ENCODE measurements around the gene CD2AP.

CD2AP gene

DNA sequence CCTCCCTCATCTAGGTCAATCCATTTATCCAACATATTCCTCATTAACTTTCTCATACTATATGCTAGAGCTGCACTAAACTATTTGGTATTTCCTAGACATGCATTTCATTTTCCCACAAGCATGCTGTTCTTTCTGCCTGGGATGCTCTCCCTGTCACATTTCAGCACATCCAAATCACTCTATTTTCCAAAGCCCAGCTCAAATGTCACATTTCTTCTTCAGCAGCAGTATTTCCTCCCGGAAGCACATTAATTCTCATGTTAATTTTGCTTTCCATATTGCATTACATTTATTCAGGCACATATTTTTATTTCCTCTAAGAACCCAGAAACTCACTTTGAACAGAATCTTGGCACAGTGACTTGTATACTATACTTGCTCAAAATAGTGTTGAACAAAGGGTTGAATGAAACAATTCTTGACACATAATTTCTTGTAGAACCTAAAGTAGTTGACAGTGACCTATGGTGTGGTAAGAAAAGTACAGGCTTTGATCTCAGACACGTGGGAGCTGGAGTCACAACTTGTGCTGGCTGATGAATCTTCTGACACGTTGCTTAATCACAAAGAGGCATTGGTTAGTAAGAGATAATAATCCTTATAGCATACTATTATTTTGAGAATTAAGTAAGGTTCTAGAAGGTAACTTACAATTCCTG, 30.8 kb upstream of the CD2AP start:
- H2AK5ac ChIP-seq (ENCODE audit: low read length) = no peak overlapping the region
- no peak overlapping the region for H3K4me3 ChIP-seq (ENCODE audit: low read length)
- no peak overlapping the region for H3K4ac ChIP-seq (ENCODE audit: low read depth, low read length)
- H3K9ac ChIP-seq (ENCODE audit: low read length) = no peak overlapping the region
- H4K8ac ChIP-seq (ENCODE audit: low read depth, low read length) = no peak overlapping the region
- H3K56ac ChIP-seq (ENCODE audit: low read length) = no peak overlapping the region
- H2BK5ac ChIP-seq (ENCODE audit: low read length) = no peak overlapping the region
- H3K79me1 ChIP-seq (ENCODE audit: low read length) = no peaks in the 10 kb centered on the region
- H3K36me3 ChIP-seq (ENCODE audit: control insufficient read depth, insufficient read depth, low read length) = no peaks in the 10 kb centered on the region
- H2BK120ac ChIP-seq (ENCODE audit: low read depth, low read length) = no peak overlapping the region
- H3K27me3 ChIP-seq (ENCODE audit: insufficient read depth, low read length, poor library complexity) = peaks cover 2% of the 10 kb centered on the region
- no peaks in the 10 kb centered on the region for H3K79me2 ChIP-seq (ENCODE audit: control insufficient read depth, insufficient read depth, low read length)
- no peak overlapping the region for H3K18ac ChIP-seq (ENCODE audit: low read length)
- WGBS (ENCODE audit: extremely low coverage, insufficient coverage, low lambda C conversion rate) = no CpG with 5 or more reads among the region's 3 CpGs
- H3K4me1 ChIP-seq (ENCODE audit: control insufficient read depth, low read depth, low read length) = no peaks in the 10 kb centered on the region
- no peak overlapping the region for H3K27ac ChIP-seq (ENCODE audit: low read depth, low read length)
- no peak for DNase-seq
- H4K5ac ChIP-seq (ENCODE audit: low read length) = no peak overlapping the region
- H2BK15ac ChIP-seq (replicated peaks; ENCODE audit: low read depth) = no peak overlapping the region
- no peak overlapping the region for H3K23ac ChIP-seq (ENCODE audit: low read length)
- H3K4me2 ChIP-seq (ENCODE audit: low read length) = no peak overlapping the region

DNA sequence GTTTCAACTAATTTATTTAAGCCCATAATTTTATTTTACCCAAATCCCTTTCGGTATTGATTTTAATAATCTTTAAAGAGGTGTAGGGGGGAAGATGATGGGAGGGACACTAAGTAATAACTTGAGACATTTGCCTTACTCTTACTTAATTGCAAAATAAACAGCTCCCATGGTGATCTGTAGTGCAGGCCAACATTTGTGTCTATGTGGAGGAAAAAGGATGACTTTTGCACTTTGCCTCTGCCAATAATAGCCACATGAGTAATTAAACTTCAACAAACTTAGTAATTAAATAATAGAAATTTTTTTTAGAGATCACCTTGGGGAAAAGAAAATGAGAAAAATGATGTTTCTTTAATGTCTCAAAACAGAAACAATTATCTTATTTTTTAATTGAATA, 29.9 kb upstream of the CD2AP start:
- Histone ChIP-seq H3K4me3 (ENCODE audit: low read length) (no peak overlapping the region), H2BK5ac (ENCODE audit: low read length) (no peak overlapping the region), H2BK15ac (replicated peaks; ENCODE audit: low read depth) (no peak overlapping the region), H3K4me1 (ENCODE audit: control insufficient read depth, low read depth, low read length) (no peaks in the 10 kb centered on the region), H3K27me3 (ENCODE audit: insufficient read depth, low read length, poor library complexity) (peaks cover 2% of the 10 kb centered on the region), H2BK120ac (ENCODE audit: low read depth, low read length) (no peak overlapping the region), H3K79me2 (ENCODE audit: control insufficient read depth, insufficient read depth, low read length) (no peaks in the 10 kb centered on the region), H3K4ac (ENCODE audit: low read depth, low read length) (no peak overlapping the region), H4K8ac (ENCODE audit: low read depth, low read length) (no peak overlapping the region), H3K36me3 (ENCODE audit: control insufficient read depth, insufficient read depth, low read length) (no peaks in the 10 kb centered on the region), H3K9ac (ENCODE audit: low read length) (no peak overlapping the region), H3K27ac (ENCODE audit: low read depth, low read length) (no peak overlapping the region), H3K18ac (ENCODE audit: low read length) (no peak overlapping the region), H3K79me1 (ENCODE audit: low read length) (no peaks in the 10 kb centered on the region), H3K56ac (ENCODE audit: low read length) (no peak overlapping the region), H4K5ac (ENCODE audit: low read length) (no peak overlapping the region), H3K4me2 (ENCODE audit: low read length) (no peak overlapping the region), H2AK5ac (ENCODE audit: low read length) (no peak overlapping the region), H3K23ac (ENCODE audit: low read length) (no peak overlapping the region)
- WGBS (ENCODE audit: extremely low coverage, insufficient coverage, low lambda C conversion rate) = no CpG with 5 or more reads among the region's 1 CpG
- no peak for DNase-seq

DNA sequence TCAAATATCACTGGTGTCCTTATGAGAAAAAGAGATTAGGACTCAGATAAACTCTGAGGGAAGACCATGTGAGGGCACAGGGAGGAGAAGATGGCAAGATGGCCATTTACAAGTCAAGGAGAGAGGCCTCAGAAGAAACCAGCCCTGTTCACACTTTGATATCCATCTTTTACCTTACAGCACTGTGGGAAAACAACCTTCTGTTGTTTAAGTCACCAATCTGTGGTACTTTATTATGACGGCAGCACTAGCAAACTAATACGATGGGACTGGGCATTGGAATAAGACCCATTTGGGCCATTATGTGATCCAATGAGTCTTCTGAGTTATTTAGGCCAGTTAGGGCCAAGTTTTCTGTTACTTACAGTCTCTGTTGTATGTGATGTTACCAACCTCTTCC, 26.4 kb upstream of the CD2AP start:
- Histone ChIP-seq H3K18ac (ENCODE audit: low read length) (no peak overlapping the region), H3K27me3 (ENCODE audit: insufficient read depth, low read length, poor library complexity) (peaks cover 2% of the 10 kb centered on the region), H3K36me3 (ENCODE audit: control insufficient read depth, insufficient read depth, low read length) (no peaks in the 10 kb centered on the region), H2BK120ac (ENCODE audit: low read depth, low read length) (no peak overlapping the region), H3K79me2 (ENCODE audit: control insufficient read depth, insufficient read depth, low read length) (no peaks in the 10 kb centered on the region), H3K27ac (ENCODE audit: low read depth, low read length) (no peak overlapping the region), H3K56ac (ENCODE audit: low read length) (no peak overlapping the region), H3K9ac (ENCODE audit: low read length) (no peak overlapping the region), H3K4me1 (ENCODE audit: control insufficient read depth, low read depth, low read length) (no peaks in the 10 kb centered on the region), H3K79me1 (ENCODE audit: low read length) (no peaks in the 10 kb centered on the region), H2BK15ac (replicated peaks; ENCODE audit: low read depth) (no peak overlapping the region), H4K5ac (ENCODE audit: low read length) (no peak overlapping the region), H3K4me3 (ENCODE audit: low read length) (no peak overlapping the region), H3K4me2 (ENCODE audit: low read length) (no peak overlapping the region), H2BK5ac (ENCODE audit: low read length) (no peak overlapping the region), H3K4ac (ENCODE audit: low read depth, low read length) (no peak overlapping the region), H4K8ac (ENCODE audit: low read depth, low read length) (no peak overlapping the region), H3K23ac (ENCODE audit: low read length) (no peak overlapping the region), H2AK5ac (ENCODE audit: low read length) (no peak overlapping the region)
- WGBS (ENCODE audit: extremely low coverage, insufficient coverage, low lambda C conversion rate) = no CpG with 5 or more reads among the region's 2 CpGs
- DNase-seq = no peak

DNA sequence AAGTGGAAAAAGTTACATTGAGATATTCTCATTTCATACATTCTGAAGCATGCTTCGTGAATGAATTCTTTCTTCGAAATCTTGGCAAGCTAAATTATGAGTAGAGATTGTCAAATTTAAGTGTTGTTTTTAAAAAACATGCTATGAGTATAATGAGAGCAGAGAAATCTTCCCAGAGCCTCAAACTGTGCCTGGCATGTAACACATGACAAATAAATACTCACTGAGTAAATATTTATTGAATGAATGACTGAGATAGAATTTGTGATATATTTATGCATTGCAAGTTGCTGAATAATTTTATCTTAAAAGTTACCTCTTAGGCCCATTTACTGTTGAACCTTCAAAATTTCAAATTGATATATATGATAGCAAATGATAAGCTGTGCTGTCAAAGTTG, 24.7 kb upstream of the CD2AP start:
- H3K9ac ChIP-seq (ENCODE audit: low read length) = no peak overlapping the region
- no peaks in the 10 kb centered on the region for H3K4me1 ChIP-seq (ENCODE audit: control insufficient read depth, low read depth, low read length)
- no peak overlapping the region for H3K56ac ChIP-seq (ENCODE audit: low read length)
- H3K18ac ChIP-seq (ENCODE audit: low read length) = no peak overlapping the region
- H3K23ac ChIP-seq (ENCODE audit: low read length) = no peak overlapping the region
- no peak overlapping the region for H3K4me2 ChIP-seq (ENCODE audit: low read length)
- no peak for DNase-seq
- no peak overlapping the region for H2BK5ac ChIP-seq (ENCODE audit: low read length)
- no peak overlapping the region for H3K4me3 ChIP-seq (ENCODE audit: low read length)
- H3K79me1 ChIP-seq (ENCODE audit: low read length) = no peaks in the 10 kb centered on the region
- H3K27me3 ChIP-seq (ENCODE audit: insufficient read depth, low read length, poor library complexity) = peaks cover 2% of the 10 kb centered on the region
- H4K8ac ChIP-seq (ENCODE audit: low read depth, low read length) = no peak overlapping the region
- no peak overlapping the region for H2AK5ac ChIP-seq (ENCODE audit: low read length)
- no peak overlapping the region for H4K5ac ChIP-seq (ENCODE audit: low read length)
- no peak overlapping the region for H2BK15ac ChIP-seq (replicated peaks; ENCODE audit: low read depth)
- H2BK120ac ChIP-seq (ENCODE audit: low read depth, low read length) = no peak overlapping the region
- H3K79me2 ChIP-seq (ENCODE audit: control insufficient read depth, insufficient read depth, low read length) = no peaks in the 10 kb centered on the region
- WGBS (ENCODE audit: extremely low coverage, insufficient coverage, low lambda C conversion rate) = no CpG with 5 or more reads among the region's 2 CpGs
- H3K36me3 ChIP-seq (ENCODE audit: control insufficient read depth, insufficient read depth, low read length) = no peaks in the 10 kb centered on the region
- no peak overlapping the region for H3K4ac ChIP-seq (ENCODE audit: low read depth, low read length)
- no peak overlapping the region for H3K27ac ChIP-seq (ENCODE audit: low read depth, low read length)

DNA sequence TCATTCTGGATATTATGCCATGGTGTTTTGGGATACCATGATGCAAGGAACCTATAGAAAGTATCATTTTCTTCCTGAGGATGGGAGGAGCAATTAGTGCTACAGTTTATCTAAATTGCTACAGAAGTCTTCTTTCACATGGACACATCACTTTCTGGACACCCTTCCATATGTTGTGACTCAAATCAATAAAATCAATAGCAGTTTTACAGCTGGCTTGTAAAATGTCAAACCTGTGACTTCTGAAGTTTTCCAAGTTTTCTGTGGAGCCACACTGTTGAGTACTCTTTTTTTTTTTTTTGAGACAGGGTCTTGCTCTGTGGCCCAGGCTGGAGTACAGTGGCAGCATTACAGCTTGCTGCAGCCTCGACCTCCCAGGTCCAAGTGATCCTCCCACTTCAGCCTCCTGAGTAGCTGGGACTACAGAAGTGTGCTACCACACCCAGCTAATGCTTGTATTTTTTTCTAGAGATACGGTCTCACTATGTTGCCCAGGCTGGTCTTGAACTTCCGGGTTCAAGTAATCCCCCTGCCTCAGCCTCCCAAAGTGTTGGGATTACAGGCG, 24.1 kb upstream of the CD2AP start:
- no peak overlapping the region for H3K9ac ChIP-seq (ENCODE audit: low read length)
- no peak overlapping the region for H3K56ac ChIP-seq (ENCODE audit: low read length)
- H3K4me1 ChIP-seq (ENCODE audit: control insufficient read depth, low read depth, low read length) = no peaks in the 10 kb centered on the region
- H3K27ac ChIP-seq (ENCODE audit: low read depth, low read length) = no peak overlapping the region
- H3K79me2 ChIP-seq (ENCODE audit: control insufficient read depth, insufficient read depth, low read length) = no peaks in the 10 kb centered on the region
- no peak overlapping the region for H3K4me3 ChIP-seq (ENCODE audit: low read length)
- H4K8ac ChIP-seq (ENCODE audit: low read depth, low read length) = no peak overlapping the region
- H4K5ac ChIP-seq (ENCODE audit: low read length) = no peak overlapping the region
- no CpG with 5 or more reads among the region's 4 CpGs for WGBS (ENCODE audit: extremely low coverage, insufficient coverage, low lambda C conversion rate)
- no peak overlapping the region for H2BK15ac ChIP-seq (replicated peaks; ENCODE audit: low read depth)
- no peak overlapping the region for H3K4ac ChIP-seq (ENCODE audit: low read depth, low read length)
- H3K4me2 ChIP-seq (ENCODE audit: low read length) = no peak overlapping the region
- no peaks in the 10 kb centered on the region for H3K79me1 ChIP-seq (ENCODE audit: low read length)
- no peak for DNase-seq
- peaks cover 2% of the 10 kb centered on the region for H3K27me3 ChIP-seq (ENCODE audit: insufficient read depth, low read length, poor library complexity)
- no peaks in the 10 kb centered on the region for H3K36me3 ChIP-seq (ENCODE audit: control insufficient read depth, insufficient read depth, low read length)
- no peak overlapping the region for H2BK120ac ChIP-seq (ENCODE audit: low read depth, low read length)
- no peak overlapping the region for H2AK5ac ChIP-seq (ENCODE audit: low read length)
- H2BK5ac ChIP-seq (ENCODE audit: low read length) = no peak overlapping the region
- H3K23ac ChIP-seq (ENCODE audit: low read length) = no peak overlapping the region
- no peak overlapping the region for H3K18ac ChIP-seq (ENCODE audit: low read length)

Data from mesendoderm (in vitro differentiated cells).